Stimulated activated CD8-positive, alpha-beta memory T cell treated with anti-CD3 and anti-CD28 coated beads, Interleukin-12 subunit alpha, Interleukin-12 subunit beta, amount 100 ng/mL, for 24 hours (primary cell): ENCODE measurements around the gene KCNQ1.

Source experiments
- DNase-seq: peaks from one replicate; pipeline ENCODE4 v3.0.0-alpha.2; 2020; ENCODE audit errors: extremely low read depth

The KCNQ1 gene

DNA sequence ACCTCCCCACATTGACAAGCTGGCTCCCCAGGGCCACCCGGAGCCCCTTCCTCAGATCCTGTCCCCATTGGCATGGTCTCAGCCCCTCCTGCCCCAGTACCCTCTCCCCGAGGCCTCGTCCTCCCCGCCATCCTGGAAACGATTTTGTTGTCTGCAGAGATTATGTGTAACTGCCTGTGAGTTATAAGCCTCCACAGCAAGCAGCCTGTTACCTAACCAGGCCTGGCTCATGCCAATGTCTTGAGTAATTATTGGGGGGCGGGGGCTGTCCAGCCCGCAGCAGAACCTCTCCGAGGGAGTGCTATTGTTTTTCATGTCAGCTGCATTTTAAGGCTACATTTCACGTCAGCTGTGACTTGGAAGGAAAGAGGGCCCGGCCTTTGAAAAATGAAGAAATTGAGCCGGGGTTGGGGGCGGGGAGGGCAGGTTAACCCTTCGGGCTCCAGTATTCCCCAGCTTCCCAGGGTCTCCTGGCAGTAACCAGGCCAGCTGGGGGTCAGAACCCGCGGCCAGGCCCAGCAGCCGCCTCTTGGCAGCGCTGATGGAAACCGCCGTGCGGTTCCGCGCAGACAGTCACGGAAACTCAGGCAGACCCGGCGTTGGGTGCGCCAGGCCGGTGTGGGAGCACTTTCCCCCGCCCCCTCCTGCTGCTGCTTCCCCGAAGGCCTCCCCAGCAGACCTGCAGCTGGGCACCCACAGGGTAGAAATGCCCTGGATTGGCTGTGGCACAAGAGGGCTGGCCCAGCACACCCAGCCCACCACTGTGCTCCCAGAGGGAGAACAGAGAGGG lies 381.3 kb downstream of the KCNQ1 start:
- no peak for DNase-seq

DNA sequence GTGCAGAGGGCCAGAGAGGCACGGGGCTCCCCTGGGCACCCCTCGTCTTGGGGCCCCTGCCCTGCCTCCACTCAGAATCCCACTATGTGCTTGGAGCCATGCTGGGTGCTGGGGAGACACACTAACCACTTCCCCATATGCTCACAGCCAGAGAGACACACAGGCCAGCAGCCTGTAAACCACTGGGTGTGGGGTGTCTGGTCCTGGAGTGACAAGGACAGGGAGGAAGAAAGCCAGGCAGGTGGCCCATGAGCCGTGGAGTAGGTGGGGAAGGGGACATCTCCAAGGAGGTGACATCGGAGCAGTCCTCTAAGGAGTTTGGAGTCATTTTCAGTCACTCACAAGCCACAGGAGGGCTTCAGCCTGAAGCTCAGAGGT lies 381.9 kb downstream of the KCNQ1 start:
- no peak for DNase-seq

DNA sequence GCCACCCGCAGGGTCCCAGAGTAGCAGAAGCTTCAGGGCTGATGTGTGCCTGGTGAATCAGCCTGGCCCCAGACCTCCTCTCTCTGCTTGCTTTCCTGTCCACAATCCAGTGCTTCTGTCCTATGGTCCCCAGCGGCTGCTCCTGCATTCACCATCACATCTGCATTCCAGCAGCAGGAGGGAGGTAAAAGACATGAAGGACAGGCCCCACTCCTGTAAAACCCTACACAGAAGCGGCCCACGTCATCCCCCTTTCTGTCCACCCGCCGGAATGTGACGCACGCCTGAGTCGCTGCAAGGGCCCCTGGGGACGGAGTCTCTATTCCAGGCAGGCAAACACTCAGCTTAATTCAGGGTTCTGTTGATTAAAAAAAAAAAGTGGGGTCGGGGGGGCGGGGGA lies 382.4 kb downstream of the KCNQ1 start:
- no peak for DNase-seq

DNA sequence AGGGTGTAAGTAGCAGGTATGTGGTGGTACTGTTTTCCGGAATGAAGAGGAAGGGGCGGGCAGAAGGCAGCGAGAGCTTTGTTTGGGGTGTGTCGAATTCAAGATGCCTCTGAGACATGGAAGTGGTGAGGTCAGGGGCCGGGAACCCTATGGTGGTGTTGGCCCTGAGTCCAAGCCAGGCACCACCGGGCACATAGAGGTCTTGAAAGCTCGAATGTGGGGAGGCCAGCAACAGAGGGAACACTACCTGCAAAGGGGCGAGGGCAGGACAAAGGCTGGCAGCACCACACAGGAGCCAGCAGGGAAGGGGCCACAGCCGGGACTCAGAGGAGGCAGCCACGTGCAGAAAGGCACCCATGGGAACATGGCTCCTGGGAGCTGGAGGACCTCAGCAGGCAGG lies 383.0 kb downstream of the KCNQ1 start:
- DNase-seq, result no peak

DNA sequence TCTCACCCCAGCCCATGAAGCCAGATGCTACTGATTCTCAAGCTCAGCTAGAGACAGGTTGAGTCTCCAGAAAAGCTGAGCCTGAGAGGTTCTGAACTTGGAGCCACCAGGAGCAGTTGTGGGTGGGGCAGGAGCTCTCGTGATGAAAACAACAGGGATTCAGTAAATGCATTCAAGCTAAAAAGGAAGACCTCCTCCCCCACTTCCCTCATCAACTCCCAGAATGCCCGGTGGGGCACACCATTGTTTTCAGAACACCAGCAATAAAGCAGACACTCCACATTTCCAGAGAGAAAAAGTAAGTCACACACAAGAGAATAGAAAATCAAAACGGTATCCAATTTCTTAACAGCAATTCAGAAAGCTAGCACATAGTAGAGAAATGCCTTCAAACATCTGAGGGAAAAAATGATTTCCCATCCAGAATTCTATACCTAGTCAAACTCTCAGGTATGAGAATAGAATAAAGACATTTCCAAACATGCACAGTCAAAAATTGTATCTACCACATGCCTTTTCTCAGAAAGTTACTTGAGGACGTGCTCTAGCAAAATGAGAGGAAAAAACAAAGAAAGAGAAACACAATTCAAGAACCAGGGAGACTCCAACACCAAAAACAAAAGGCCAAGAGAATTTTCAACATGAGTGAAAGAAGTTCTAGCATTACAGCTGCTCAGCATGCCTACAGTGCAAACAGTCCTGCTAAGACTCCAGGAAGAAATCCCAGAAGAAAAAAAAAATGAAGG lies 383.9 kb downstream of the KCNQ1 start:
- no peak for DNase-seq

DNA sequence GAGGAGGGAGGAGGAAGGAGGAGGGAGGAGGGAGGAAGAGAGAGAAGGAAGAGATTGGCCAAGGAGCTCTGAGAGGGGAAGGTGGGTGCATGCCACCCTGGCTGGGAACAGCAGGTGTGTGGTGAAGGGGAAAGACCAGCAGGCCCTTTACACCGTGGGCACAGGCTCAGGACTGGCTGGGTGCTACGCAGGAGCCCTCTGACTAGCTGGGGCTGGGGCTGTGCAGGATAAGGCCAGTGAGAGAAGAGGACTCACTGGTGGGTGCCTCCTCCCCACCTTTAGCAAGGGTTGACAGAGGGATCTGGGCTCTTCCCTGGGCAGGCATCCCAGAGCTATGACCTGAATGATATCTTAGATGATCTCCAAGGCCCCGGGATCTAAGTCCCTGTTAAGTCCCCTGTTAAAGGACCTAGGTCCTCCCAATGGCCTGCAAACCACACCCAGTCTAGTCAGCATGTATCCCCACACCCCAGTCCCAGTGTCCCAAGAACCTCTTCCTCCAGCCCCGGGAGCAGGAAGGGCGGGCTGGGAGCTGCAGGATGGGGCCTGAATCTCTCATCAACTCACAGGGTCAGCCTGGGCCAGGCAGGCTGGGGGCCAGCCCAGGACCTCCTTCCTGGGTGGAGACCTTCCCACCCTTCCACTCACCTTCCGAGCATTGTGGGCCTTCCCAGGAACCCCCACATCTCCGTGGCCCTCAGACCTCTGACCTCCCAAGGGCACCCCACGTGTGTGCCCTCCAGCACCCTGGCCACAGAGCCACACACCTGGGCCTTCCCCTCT lies 385.4 kb downstream of the KCNQ1 start:
- no peak for DNase-seq

DNA sequence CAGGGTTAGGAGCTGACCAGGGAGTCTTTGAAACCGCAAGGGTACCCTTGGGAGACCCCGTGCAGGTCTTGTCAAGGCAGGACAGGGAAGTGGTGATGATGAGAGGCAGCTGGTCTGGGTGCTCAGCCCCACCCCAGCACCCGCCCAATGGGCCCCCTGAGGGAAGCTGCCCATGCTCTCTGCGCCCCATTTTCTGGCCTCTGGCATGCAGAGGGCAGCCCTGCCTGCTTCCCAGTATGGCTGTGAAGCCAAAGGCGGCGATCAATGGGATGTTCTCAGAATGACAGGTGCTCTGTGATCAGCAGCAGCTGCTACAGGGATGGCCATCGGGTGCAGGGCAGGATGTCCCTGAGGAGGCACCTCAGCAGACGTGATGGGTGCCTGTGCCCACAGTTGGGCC lies 386.1 kb downstream of the KCNQ1 start:
- no peak for DNase-seq

DNA sequence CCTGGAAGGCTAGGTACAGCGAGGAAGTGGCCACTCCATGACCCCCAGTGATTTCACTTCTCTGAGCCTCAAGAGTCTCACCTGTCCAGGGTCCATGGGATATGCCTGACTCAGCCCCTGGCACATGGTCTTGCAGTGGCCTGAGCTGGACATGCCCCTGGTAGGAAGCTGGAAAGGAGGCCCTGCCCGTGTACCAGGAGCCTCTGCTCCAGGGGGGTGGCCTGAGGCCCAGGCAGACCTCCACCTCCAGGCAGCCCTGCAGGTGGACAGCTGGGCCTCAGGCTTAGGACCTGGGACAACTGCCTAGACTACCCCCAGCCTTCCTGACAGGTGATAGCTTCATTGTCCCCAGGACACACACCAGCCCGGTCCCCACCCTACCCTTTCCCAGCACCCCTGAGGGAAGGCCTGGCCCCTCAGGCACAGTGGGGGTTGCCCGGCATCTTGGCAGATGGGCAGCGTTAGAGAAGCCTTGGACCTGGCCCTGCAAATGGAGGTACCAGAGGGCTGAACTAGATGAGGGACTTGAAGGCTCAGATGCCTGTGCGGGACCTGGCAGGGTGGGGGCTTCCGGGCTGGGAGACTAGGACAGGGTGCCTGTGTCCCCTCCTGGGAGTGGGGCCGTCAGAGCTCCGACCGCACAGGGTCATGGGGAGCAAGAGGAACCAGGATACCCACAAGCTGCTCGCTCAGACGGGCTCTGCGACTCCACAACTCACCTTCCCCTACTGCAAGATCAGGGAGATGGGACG lies 387.1 kb downstream of the KCNQ1 start:
- no peak for DNase-seq

- no peak for DNase-seq
Observed at GRCh38 chr11:2832533-2833020, 387.8 kb downstream of the KCNQ1 start.

DNA sequence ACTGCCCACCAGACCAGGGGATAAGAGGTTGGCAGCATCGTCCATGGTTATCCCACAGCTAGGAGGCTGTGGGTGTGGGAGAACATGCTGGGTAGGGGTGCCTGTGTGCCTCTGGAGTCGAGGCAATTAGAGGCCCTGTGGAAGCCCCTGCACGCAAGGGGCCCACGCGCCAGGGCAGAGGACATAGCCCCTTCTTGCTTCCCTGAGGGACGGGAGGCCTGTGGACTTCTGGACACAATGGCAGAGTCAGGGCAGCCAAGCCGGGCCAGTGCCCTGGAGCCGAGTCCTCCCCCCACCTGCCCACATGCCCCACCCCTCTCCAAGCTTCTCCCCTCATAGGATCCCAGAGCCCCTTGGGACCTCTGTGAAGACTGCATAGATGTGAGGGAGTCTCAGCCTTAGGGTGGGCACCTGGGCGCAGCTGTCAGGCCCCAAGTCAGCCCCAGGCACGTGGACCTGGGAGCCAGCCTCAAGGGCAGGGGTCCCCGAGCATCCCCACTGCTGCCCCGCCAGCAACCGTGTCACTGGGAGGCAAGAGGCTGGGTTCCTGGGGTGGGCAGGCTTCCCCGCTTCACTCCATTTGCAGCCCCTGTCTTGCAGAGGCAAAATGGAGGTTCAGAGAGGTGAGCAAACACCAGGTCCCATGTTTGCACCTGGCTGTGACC lies 388.4 kb downstream of the KCNQ1 start:
- DNase-seq, result no peak

DNA sequence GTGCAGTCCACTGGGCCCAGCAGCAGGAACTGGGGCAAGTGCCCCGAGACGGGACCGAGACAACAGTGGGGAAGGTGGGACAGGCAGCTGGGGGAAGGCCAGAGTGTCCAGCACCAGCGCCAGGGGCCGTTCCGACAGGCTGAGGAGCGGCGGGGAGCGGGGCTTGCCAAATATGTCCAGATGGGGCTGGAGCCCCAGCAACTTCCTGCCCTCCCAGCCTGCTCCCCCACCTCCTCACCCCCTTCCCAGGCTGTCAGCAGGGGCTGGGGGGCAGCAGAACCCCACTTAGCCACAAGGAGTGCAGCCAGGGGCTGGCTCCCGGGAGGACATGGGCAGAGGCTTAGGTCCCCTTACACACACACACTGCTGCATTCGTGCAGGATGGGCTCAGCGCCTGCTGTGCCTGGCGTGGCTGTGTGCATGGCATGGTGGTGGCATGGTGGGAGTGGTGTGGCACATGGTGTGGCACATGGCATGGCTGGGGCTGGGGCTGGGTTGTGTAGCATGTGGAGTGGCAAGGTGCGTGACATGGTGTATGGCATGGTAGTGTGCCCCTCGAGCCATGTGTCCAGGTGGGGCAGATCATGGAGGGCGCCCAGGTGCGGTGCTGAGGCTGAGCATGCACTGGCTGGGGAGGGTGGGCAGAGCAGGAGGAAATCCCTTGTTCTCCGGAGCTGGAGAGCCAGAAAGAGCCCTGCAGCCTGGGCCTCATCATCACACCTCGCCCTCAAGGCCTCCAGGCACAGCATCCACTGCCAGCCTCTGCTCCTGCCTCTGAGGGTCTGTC lies 389.1 kb downstream of the KCNQ1 start:
- DNase-seq, result no peak

DNA sequence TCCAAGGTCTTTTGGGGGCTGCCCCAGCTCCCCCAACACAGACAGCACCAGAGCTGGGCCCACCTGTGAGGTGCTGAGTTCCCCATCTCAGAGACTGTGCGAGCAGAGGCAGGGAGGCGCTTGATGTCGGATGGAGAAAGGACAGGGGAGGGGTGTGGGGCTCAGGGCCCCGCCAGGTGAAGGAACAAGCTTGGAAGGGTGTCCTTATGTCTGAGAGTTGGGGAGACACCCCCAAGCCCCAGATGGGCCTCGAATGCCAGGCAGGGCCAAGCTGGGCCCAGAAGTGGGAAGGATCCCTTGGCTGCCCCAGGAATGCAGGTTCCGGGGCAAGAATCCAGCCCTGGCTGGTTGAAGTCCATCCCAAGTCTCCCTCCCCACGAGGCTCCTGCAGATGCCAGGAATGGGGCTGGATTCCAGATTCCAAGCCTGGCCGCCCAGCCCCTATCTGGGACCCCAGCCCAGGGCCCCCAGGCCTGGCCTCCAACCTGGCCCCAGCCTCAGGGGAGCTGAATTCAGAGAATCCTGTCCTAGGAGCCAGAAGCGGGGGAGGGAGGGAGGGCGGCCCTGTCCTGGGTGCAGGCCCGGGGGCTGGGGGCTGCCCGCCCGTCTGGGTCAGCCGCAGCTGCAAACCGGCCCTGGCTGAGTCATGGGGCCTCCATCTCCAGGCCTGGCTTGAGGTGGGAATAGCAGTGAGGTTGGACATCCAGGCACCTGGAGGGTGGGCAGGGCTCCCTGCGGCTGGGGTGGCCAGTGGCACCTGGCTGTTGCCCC lies 389.9 kb downstream of the KCNQ1 start:
- no peak for DNase-seq

DNA sequence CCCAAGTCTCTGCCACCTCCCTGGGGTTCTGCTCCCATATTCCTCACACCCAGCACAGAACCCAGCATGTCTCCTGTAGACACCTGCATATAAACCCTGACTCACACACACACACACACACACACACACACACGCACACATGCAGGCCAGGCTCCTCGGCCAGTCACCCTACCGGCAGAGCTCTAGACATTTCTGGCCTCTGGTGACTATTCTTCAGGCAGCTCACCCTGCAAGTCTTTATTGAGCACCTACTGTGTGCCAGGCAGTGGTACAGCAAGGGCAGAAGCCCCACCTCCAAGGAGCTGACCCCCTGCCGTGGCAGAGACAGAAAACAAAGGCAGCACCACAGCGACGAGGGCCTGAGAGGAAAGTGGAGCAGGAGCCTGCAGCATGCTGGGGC lies 390.5 kb downstream of the KCNQ1 start:
- DNase-seq, result no peak

GRCh38 chr11:2835751-2836150 lies 390.9 kb downstream of the KCNQ1 start:
- no peak for DNase-seq

- DNase-seq, result no peak
Observed at GRCh38 chr11:2836315-2837095, 391.7 kb downstream of the KCNQ1 start.

GRCh38 chr11:2837096-2837601 lies 392.3 kb downstream of the KCNQ1 start:
- DNase-seq, result no peak

- no peak for DNase-seq
Observed at GRCh38 chr11:2837651-2838050, 392.8 kb downstream of the KCNQ1 start.

GRCh38 chr11:2838091-2838490 lies 393.3 kb downstream of the KCNQ1 start:
- no peak for DNase-seq
